GM21367 (cell line): ENCODE results near the gene CALD1.

Experiments used
- ATAC-seq: cut with Tn5 transposase; IDR thresholded peaks from one replicate; pipeline ENCODE4 v1.9.1; 2021; ENCODE audit not compliant: unreplicated experiment

CALD1 gene

DNA sequence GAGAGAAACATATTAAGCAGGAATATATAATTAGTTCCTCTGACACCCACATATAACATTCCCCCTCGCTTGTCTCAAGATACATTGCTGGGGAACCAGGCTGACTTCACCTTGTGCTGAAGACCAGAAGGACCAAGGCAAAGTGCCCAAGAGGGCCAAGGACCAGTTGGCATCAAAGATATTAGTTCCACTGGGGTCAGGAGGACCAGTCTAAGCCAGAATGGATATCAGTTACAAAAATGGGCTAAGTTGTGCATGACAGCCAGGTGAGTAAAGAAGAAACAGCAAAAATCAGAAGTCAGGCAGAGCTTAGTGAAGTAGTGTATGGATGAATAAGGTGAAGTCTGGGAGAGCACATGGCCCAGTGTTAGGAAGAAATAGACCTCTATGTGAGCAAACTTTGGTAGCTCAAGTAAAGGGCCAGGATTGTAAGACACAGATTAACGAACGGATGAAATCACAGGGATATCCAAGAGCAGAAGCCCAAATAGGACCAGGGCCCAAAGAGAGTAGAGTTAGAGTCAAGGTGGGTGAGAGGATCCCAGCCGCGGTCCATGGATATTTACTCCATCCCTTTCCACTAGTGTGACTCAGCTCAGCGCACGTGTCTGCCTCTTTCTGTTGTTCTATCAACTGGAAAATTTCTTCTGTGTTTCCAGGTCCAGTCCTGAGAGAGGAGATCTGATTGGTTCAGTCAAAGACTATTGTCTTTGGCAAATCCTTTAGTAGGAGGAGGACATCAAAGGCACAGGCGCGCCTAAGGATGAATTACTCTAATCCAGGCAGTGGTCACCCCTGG lies 5.0 kb downstream of the CALD1 start:
- no peak for ATAC-seq

DNA sequence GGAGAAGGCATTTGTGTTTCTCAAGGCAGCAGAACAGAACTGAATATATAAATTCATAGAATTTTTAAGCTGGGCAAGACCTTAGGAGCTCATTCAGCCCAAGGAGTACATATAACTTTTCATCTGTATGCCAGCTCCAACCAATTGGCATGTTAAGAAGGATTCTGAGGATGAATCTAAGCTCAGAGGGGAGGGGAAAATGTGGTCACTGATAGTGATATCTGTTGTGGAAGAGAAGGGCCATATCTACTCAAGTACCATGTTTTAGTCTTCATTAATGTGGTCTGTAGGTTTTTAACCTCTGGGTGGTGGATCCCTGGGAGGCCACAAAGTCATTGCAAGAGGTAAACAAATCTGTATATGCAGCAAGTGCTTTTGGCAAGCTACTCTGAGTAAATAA lies 6.4 kb downstream of the CALD1 start:
- no peak for ATAC-seq

DNA sequence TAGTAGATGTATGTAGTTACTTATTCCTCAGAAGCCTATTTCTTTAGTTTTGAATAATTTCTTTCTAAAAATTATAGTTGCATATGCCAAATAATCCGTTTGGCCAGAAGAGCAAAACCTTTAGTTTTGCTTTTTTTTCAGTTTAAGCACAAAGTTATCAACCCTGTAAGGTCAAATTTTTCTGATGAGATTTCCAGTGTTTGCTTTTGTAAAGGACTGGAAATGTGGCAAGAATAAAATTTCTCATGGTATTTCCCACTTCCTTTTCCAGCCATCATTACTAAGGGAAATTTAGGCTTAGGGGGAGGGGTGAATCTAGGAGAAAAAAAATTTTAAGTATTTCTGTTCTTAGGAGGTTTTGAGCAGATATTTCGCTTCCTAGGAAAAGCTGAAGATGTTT lies 7.6 kb downstream of the CALD1 start:
- ATAC-seq, result no peak

DNA sequence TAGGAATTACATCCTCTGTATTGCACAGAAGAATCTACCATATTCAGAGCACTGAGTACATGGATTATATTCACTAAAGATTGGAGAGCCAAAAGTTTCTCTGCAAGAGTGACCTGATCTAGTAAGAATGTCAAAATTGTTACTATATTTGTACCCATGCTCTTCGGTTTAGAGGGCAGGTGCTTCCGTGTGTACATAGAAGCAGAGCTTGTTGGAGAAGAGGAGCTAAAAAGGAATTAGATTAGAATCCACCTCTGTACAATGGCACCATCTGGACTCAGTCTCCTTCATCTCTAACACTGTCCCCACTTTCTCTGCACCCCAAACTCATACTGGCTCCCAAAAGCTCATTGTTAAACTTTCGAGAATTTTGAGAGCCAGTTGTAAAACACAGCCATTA lies 8.3 kb downstream of the CALD1 start:
- no peak for ATAC-seq

DNA sequence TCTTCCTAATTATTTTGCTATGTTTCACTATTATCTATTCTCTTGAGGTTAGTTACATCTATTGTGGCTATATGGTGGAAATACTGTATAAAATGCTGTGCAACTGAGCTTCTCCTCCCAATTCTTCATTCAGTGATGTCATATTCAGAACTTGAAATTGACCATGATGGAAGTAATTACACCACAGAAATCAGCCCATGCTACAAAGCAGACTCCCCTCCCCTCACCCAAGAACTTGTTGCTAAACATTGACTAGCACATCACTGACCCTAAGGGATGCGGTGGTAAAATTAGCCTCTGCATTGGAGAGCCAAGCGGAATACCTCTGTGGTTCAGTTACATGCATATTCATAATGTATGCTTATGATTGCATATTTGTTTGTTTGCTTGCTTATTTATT lies 8.8 kb downstream of the CALD1 start:
- ATAC-seq, result no peak

DNA sequence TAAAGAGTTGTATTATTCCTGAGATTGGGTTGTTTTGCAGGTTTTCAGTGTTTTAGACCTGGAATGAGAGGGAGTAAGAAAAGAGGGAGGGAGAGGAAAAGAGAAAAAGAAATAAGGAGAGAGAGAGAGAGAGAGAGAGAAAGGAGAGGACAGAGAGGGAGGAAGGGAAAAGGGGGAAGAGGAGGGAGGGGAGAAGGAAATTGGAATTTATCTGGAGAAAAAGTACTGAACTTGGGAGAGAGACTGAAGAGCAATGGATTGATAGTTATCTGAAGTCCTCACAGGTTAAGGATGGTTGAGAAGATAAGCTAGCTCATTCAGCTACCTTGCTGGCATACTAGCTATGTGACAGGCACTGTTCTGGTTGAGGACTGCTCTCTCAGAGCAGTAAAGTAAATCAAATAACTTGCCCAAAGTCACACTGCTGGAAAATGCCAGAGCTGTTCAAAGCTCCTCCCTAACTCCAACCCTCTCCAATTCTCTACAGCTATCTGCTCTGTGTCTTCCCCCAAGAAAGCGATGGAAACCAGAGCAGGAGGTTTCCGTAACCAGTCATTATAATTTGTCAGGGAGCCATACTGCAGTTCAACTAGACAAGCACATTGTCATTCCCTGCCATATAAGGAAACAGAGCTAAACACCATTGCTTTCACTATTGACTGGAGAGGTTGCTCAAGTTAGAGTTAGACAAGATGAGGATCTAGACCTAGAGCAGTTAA lies 10.7 kb downstream of the CALD1 start:
- ATAC-seq, result no peak

DNA sequence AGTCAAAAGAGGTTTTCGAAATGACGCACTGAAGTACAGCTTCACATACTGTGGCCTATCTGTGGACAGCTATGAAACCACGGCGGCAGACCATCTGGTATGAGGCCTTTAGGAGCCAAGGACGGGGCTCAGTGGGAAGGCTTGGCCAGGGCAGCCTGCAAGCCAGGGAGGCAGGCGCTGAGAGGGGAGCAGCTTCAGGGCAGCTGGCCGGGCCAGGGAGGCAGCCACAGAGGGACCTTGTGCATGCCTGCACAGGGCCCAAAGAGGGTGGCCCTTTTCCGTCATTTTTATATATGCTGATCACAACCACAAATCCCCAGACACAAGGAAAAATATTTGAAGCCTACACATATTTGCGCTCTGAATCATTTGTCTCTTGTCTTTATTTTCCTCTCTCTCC lies 13.5 kb downstream of the CALD1 start:
- ATAC-seq, result no peak

DNA sequence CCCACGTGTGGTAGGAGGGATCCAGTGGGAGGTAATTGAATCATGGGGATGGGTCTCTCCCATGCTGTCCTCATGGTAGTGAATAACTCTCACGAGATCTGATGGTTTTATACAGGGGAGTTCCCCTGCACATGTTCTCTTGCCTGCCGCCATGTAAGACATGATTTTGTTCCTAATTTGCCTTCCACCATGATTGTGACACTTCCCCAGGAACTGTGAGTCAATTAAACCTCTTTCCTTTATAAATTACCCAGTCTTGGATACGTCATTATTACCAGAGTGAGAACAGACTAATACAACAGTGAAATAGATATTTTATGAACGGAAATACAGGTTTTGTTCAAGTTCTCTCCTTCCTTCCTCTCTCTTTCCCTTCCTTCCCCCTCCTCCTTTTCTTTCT lies 15.8 kb downstream of the CALD1 start:
- no peak for ATAC-seq

DNA sequence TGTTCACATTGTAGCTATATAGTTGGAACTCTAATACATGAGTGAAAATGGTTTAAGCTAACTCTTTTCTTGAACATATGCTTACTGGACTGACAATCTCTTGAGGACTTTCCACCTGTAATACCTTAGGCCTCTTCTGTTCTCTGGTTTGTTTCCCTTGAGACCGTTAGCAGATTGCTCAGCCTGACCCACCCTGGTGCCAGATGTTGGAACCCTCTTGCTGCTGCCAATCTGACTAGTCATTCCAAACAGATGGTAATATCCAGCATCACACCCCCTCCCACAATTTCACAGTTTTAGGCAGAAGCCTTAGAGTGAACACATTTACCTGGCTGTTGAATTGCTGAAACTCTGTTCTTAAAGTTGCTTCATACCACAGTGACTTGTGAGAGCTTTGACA lies 18.7 kb downstream of the CALD1 start:
- ATAC-seq, result no peak

DNA sequence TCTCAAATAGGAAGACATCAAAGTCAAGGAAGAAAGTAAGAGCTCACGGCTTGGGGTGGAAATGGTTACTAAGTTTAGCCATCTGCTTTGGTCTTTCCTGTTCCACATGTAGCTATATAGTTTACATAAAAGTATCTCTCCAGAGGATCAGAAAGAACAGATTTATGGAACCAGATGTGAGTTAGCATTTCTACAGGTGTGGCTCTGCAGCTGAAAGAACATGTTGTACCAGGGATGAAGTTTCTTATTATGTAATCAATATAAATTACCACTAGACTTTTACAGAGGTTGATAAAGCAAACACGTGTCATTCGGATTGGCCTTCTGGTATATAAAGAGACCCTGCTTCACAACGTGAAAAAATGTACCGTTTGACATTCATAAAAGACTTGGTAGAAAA lies 19.9 kb downstream of the CALD1 start:
- no peak for ATAC-seq

DNA sequence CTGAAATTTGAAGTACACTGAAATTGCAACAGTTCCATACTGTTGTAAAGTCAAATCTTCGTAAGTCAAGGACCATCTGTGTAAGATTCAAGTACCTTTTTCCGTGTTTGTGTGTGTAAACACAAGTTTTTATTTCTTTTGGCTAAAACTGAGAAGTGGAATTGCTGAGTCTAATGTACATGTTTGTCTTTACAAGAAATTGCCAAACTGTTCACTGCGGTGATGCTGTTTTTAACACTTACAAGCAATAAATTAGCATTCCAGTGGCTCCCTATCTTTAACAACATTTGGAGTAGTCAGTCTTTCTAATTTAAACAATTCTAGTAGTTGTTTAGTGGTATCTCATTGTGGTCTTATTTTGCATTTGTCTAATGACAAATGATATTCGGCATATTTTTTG lies 23.3 kb downstream of the CALD1 start:
- no peak for ATAC-seq

DNA sequence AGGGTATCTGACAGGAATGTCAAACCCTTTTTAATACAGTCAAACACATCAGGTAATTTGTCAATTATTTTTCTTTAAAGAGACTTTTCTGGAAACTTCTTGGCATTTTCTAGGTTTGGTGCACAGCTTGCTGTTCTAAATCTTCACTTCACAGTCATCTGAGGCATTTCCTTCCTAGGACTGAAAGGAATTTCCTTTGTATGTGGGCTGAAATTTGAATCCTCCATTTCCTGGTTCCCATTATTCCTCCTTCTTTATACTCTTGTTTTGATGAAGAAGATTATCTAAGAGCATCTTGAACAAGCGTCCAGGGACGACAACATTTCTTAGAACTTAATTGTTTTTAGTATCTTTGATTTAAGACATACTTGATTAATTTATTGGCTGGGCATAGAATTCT lies 24.9 kb downstream of the CALD1 start:
- ATAC-seq, result no peak

DNA sequence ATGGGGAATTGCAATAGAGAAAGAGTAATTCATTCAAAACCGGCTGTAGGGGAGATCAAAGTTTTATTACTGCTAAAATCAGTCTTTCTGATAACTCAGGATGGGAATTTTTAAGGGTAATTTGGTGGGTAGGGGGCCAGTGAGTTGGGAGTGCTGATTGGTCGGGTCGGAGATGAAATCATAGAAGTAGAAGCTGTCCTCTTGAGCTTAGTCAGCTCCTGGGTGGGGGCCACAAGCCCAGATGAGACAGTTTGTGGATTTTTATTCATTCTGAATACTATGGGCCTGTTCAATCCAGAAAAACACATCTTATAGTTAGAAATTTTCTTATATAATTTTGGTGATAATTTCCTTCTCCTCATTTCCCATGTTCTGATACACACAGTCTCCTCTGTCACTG lies 25.4 kb downstream of the CALD1 start:
- ATAC-seq, result no peak

DNA sequence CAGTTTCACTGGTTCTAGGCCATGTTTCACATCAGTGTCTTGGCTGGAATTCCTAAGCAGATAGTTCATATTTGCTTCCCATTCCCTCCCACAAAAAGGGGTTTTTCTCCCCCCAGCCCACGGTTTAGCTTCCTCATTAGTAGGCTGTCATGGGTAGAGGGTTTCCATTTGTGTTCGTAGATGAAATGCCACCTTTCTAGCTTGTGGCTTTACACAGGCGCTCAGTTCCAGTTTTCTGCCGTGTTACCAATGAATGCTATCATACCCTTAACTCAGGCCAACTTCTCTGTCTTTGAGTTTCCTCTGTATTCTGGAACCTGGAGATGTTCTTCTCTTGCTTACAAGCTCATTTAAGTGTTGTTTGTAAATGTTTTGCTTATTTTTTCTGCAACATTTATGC lies 26.8 kb downstream of the CALD1 start:
- ATAC-seq, result no peak

DNA sequence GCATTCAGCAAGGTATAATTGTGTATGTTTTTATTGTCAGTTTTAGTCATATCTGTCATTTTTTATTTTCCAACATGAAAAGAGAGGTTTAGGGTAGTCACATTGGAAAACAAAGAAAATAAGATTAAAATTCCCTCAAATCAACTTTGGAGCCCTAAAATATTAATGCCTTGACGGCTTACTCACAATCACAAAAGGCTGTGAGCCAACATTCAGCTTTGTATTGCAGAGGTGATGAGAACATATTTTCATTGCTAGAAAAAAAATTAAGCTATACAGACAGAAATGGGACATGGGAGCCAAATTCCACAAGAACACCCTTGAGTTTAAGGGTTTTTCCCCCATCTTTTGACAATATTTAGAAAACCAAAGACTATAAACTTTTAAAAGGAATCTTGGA lies 30.2 kb downstream of the CALD1 start:
- ATAC-seq, result no peak

DNA sequence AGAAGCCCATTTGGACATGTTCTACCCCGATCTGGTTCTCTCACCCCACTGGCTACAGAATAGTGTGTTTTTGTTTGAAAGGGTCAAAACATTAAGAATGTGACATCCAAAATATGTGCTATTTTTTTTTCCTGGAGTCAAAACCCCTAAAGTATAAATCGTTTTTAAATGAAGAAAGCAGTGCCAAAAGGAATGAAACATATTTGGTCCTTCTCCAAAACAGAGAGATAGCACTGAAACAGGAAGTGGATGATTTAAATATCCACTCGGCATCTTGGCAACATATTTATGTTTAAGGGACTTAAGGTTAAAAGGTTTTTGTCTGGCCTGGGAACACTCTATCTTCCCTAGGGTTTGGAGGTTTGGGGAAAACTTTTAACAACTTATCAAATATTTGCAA lies 32.3 kb downstream of the CALD1 start:
- no peak for ATAC-seq

DNA sequence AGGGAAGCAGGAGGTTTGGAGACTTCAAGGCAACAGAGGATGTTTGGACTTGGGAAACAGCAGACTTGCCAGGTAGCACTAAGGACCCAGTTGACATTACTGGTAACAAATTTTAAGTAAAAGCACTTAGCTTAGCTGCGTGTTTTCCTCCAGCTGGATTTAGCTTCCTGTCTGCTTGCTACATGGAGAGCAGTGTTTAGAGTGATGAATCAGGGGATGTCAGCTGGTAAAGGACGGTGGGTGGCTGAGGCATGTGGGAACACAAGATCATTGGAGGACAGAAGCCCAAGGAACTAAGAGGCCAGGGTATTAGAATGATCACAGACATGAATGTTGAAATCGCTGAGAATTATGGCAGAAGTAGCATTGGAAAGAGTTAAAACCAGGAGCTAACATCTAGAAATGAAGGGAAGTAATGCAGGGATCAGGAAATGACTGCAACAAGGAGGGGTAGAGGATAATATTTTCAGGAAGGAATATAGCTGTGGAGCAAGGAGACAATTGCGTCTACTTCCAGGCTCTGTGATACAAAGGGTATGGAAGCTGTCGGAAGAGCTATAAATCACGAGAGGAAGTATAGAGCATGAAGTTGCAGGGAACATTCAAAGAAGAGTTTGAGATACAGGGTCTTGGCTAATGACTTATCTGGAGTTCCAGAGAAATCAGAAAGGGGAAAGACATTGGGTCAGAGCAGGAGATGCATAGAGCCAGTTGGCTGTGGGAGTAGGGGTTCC lies 34.4 kb downstream of the CALD1 start:
- ATAC-seq, result no peak

DNA sequence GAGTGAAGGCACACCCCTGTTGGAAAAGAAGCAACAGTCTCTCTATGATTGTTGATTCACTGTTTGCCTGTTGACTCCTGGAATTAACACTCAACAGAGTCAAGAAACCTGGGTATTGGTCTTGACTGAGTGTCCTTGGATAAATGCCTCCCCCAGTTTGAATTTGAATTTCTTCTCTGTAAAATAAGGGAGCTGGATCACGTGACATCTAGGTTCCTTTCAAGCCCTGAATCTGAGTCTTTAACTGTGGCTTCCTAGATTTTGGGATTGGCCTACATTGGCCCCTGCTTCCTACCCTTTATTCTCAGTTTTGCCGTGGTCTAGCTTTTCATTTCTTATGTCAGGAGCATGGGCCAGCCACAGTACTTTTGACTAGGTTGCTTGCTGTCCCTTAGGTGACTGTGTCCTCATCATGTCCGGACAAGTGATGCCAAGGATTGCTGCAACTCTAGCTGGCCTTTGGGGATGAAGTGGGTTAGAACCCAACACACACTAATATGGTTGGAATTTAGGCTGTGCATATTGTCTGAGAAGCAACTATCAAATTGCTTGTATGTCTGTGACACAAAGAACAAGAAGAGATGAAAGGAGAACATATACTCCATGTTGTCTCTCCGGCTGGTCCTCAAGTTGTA lies 35.4 kb downstream of the CALD1 start:
- no peak for ATAC-seq

DNA sequence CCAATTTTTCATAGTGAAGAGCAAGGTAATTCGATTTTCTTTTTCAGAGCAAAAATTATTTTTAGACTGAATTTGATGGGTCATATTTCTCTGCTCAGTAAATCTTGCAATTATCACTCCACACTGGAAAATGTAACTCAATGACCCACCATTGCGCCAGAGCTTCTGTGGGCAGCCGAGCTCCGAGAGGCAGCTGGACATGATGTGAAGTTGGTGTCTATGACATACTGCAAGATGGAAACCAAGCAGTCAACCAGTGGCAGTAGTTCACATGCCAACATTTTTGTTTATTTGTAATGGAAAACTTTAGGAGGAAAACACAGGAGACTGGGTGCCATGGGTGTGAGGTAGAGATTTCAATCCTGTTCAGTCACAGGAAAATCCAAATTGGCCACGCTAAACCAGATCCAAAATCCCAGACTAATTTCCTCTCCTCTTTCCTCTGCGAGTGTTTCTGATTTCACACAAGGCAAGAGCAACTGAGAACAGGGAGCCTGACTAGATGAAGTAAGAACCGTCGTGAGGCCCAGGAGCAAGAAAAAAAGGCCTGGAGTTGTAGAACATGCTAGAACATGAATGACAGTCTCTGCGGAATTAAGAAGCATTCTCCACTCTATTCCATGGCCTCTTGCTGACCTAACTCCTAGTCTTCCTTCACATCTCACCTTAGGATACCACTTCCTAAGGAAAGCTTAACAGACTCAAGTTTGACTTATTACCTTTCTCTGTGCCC lies 39.3 kb downstream of the CALD1 start:
- ATAC-seq, result no peak

DNA sequence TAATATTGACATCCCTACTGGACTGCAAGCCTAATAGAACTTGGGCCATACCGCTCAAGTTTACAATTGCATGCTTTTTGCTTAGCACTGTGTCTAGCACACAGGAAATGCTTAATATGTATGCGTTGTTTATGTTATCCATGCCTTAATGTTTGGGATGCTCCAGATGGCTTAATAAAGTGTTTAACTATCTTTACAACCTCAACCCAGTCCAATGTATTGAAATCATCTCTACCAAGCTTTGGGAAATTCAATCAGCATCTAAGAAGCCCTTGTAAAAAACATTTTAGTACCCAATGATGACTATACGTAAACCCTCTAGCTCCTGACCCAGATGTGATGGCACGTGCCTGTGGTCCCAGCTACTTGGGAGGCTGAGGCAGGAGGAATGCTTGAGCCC lies 40.0 kb downstream of the CALD1 start:
- no peak for ATAC-seq

DNA sequence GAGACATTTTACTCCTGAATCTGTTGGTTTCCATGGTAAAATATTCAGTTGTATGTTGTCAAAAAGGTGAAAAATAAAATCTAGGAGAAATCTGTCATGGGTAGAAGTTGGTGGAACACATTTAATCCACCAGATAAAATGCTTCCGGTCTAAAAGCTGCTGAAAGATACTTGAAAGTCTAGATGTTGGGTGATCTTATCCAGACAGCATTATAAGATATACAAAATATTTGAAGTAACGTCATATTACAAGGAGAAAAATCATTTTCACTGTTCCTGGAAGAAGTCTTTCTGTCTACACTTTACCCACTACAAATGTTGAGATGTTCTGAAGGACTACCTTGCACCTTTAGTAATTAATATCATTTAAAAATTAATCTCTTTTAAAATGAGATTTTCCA lies 40.9 kb downstream of the CALD1 start:
- ATAC-seq, result no peak
